Panc1 (cell line): ENCODE measurements around the gene KHDC4. TPM values are rescaled to one million over a fixed set of nuclear protein-coding genes. Genes with fewer than 3 reads are reported as not detected.
A peak's percentile ranks its signal among the peaks of the same experiment; 100 is the strongest.

ENCODE experiments used
- ATAC-seq: fragments of 200-7000 bp; cut with Tn5 transposase; 2 replicates; pipeline ENCODE4 v1.9.1; 2020; ENCODE audit warnings: mild to moderate bottlenecking, moderate library complexity
- BruUV-seq: library from RNA; stranded (reverse); fragments of 400-500 nt; replicated peaks from 2 replicates; lab custom pipeline; 2021; lab: Mats Ljungman, UMichigan
- CTCF ChIA-PET: fragments of 300-600 bp; sonication (Branson Sonifier 250); formaldehyde crosslinking; loops from one replicate; lab custom pipeline; 2022; ENCODE audit warnings: antibody characterized with exemption; lab: Charles Lee
- POLR2A ChIA-PET: fragments of 300-600 bp; sonication (Branson Sonifier 250); formaldehyde crosslinking; loops from one replicate; lab custom pipeline; 2022; ENCODE audit warnings: antibody characterized with exemption; lab: Charles Lee
- DNase-seq: peaks from one replicate; pipeline ENCODE4 v3.0.0-alpha.2; 2010; ENCODE audit warnings: low read depth, low spot score
- H3K27ac ChIP-seq: 2 replicates; pipeline ENCODE4 v1.5.1; 2011; ENCODE audit warnings: mild to moderate bottlenecking, low read length, inconsistent platforms
- H3K27me3 ChIP-seq: fragments of 200-500 bp; sonication (Bioruptor generic); 2 replicates; pipeline ENCODE4 v1.6.0; 2014; ENCODE audit warnings: low read length, inconsistent platforms; ENCODE audit not compliant: control insufficient read depth, insufficient read depth
- H3K36me3 ChIP-seq: fragments of 200-500 bp; sonication (Bioruptor generic); 2 replicates; pipeline ENCODE4 v1.5.1; 2014; ENCODE audit warnings: inconsistent platforms, mild to moderate bottlenecking, low read length, moderate library complexity; ENCODE audit not compliant: control insufficient read depth, insufficient read depth
- H3K4me1 ChIP-seq: 2 replicates; pipeline ENCODE4 v1.5.1; 2011; ENCODE audit warnings: inconsistent platforms, mild to moderate bottlenecking, low read length, moderate library complexity; ENCODE audit not compliant: control insufficient read depth, insufficient read depth
- H3K4me3 ChIP-seq, 2 experiments: 2 replicates each; pipeline ENCODE4 v1.5.1; 2011 to 2012; ENCODE audit warnings: low read depth in 2 of 2, low read length in 2 of 2, mild to moderate bottlenecking in 2 of 2, inconsistent platforms in 1 of 2, moderate library complexity in 1 of 2
- H3K9me3 ChIP-seq: fragments of 200-500 bp; sonication (Bioruptor generic); 2 replicates; pipeline ENCODE4 v1.5.1; 2014; ENCODE audit warnings: low read depth, mild to moderate bottlenecking, inconsistent platforms, low read length, moderate library complexity; ENCODE audit not compliant: control insufficient read depth, insufficient read depth
- POLR2AphosphoS5 ChIP-seq: IDR thresholded peaks from 2 replicates; pipeline ENCODE4 v1.6.1; 2012; ENCODE audit warnings: mild to moderate bottlenecking, low read depth, low read length, moderate library complexity
- REST ChIP-seq, 2 experiments: IDR thresholded peaks; 2 replicates each; pipeline ENCODE4 v1.6.1; 2011 to 2012; ENCODE audit warnings: low read depth in 2 of 2, control low read depth in 1 of 2, low read length in 1 of 2, mild to moderate bottlenecking in 1 of 2, moderate library complexity in 1 of 2; ENCODE audit not compliant: insufficient read depth in 1 of 2
- SIN3A ChIP-seq: IDR thresholded peaks from 2 replicates; pipeline ENCODE4 v1.6.1; 2012; ENCODE audit warnings: low read depth, mild to moderate bottlenecking, low read length, moderate library complexity, borderline replicate concordance; ENCODE audit not compliant: insufficient read depth
- TCF7L2 ChIP-seq: IDR thresholded peaks from 2 replicates; pipeline ENCODE4 v1.6.1; 2011; ENCODE audit warnings: mild to moderate bottlenecking, low read depth, low read length, inconsistent platforms
- in situ Hi-C: cut with HindIII; loops from 2 replicates; pipeline ENCODE4 v1.10.0; 2016; ENCODE audit warnings: low sequenced_read_pairs, low pct_unique_long_range_greater_than_20kb
- intact Hi-C: fragments of 100-400 bp; cut with micrococcal nuclease; formaldehyde crosslinking; loops from one replicate; pipeline ENCODE4 v1.10.0; 2022; ENCODE audit not compliant: unreplicated experiment
- total RNA-seq: library from RNA; stranded (reverse); gene quantifications from one replicate; pipeline ENCODE4 v1.2.1, GENCODE V29; 2021; ENCODE audit not compliant: unreplicated experiment
- TF ChIP-seq, protein P1 (sequence below): fragments of 450-650 bp; IDR thresholded peaks from 2 replicates; pipeline ENCODE4 v1.5.1; 2017; ENCODE audit warnings: mild to moderate bottlenecking

KHDC4 gene
- total RNA-seq, 1 experiment from 2014 or later = 80.4 TPM

DNA sequence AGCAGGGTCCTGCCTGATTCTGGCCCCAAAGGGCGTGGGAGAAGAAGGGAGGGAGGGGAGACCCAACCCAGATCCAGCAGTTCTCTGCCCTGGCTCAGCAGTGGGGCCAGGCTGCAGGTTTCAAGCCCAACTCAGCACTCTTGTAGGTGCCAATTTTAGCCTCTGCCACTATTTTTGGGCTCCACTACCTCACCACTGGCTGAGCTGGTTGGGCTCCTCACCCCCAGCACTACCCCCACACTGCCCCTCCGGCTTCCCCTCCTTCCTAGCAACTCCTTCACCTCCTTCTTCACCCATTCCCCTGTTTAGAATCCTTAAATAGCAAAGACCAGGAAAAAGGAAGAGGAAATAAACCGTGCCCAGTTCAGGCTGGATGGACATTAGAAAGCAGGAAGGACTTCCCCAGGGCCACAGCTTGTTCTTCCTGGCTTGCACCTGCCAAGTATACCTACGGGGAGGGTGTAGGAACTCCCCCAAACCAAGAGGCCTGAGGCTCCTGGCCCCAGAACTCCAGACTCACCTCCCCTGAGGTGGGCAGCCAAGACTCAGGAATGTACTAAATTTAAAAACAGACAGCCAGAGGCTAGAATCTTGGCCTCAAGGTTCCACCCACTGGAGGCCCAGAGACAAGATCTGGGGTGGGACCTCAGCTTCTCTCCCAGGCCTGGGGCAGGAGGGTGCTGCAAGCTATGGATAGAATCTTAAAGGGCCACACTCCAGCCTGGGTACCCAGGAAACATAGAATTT is 45.6 kb upstream of the KHDC4 start:
- H3K4me3 ChIP-seq = peak overlapping the region; percentile 82 to 89
- POLR2A ChIA-PET = interaction anchor here (0.6 kb wide), 1 partner anchor 45 kb away, joined by 5 read pairs; no protein-coding TSS in a partner anchor
- no TSS peak for BruUV-seq
- peak overlapping the region; percentile 99 for H3K27ac ChIP-seq
- no peaks in the 10 kb centered on the region for H3K9me3 ChIP-seq
- H3K36me3 ChIP-seq = peaks cover 2% of the 10 kb centered on the region; the same call in 1 of the 2 replicates
- DNase-seq (no peak), ATAC-seq (no peak)
- TF ChIP-seq REST (IDR thresholded peaks at IDR 0.05; ENCODE audit: insufficient read depth in 1 of 2, low read depth in 2 of 2, low read length in 1 of 2) (no peak), POLR2AphosphoS5 (no peak), SIN3A (no peak), TCF7L2 (no peak)
- TF ChIP-seq, protein P1, sequence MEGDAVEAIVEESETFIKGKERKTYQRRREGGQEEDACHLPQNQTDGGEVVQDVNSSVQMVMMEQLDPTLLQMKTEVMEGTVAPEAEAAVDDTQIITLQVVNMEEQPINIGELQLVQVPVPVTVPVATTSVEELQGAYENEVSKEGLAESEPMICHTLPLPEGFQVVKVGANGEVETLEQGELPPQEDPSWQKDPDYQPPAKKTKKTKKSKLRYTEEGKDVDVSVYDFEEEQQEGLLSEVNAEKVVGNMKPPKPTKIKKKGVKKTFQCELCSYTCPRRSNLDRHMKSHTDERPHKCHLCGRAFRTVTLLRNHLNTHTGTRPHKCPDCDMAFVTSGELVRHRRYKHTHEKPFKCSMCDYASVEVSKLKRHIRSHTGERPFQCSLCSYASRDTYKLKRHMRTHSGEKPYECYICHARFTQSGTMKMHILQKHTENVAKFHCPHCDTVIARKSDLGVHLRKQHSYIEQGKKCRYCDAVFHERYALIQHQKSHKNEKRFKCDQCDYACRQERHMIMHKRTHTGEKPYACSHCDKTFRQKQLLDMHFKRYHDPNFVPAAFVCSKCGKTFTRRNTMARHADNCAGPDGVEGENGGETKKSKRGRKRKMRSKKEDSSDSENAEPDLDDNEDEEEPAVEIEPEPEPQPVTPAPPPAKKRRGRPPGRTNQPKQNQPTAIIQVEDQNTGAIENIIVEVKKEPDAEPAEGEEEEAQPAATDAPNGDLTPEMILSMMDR = no peak
- H3K4me1 ChIP-seq = peaks cover 62% of the 10 kb centered on the region
- CTCF ChIA-PET = no interaction called here
- intact Hi-C loops (no loop called here), in situ Hi-C loops (no loop called here)
- H3K27me3 ChIP-seq = no peaks in the 10 kb centered on the region

DNA sequence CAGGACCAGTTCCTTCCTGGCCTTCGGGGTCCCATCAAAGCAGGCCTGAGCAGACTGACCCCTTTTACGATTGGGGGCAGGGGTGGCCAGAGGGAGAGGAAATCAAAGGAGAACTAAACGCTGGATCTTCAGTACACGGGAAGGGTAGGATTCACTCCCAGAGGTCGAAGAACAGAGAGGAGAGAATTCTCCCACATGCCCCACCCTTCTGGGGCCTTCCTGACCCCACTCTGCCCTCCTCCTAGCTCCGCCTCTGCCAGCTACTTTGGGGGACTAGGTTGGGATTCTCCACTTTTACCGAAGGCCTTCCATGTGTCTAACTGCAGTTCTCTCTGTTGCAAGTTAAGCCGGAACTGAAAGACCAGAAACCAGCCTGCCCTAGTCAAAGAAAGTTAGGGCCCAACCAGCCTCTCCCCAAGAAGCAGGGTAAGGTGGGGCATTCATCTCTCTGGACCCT is 44.8 kb upstream of the KHDC4 start:
- no peaks in the 10 kb centered on the region for H3K9me3 ChIP-seq
- DNase-seq (no peak), ATAC-seq (peak; percentile 18)
- H3K27me3 ChIP-seq = no peaks in the 10 kb centered on the region
- CTCF ChIA-PET = interaction anchor here (0.6 to 0.9 kb wide), 2 partner anchors 39 to 40 kb away, joined by 3 to 6 read pairs; no protein-coding TSS in a partner anchor
- in situ Hi-C loops = no loop called here
- H3K4me3 ChIP-seq = peak overlapping the region; percentile 82 to 89
- POLR2A ChIA-PET = interaction anchor here (0.5 kb wide), 1 partner anchor 259 kb away, joined by 3 read pairs; no protein-coding TSS in a partner anchor
- intact Hi-C loops = no loop called here
- no peak for TF ChIP-seq TCF7L2
- TF ChIP-seq REST (IDR thresholded peaks at IDR 0.05; ENCODE audit: insufficient read depth in 1 of 2, low read depth in 2 of 2, low read length in 1 of 2) = no peak
- TF ChIP-seq, protein P1 = no peak
- TF ChIP-seq SIN3A = no peak
- TF ChIP-seq POLR2AphosphoS5 = no peak
- H3K36me3 ChIP-seq = peaks cover 2% of the 10 kb centered on the region; the same call in 1 of the 2 replicates
- TSS peak; percentile 76 for BruUV-seq
- peak overlapping the region; percentile 99 for H3K27ac ChIP-seq
- peaks cover 67% of the 10 kb centered on the region for H3K4me1 ChIP-seq
